Measurements from ENCODE around the gene MECR. TPM values are rescaled to one million over a fixed set of nuclear protein-coding genes. Genes with fewer than 3 reads are reported as not detected.
A peak's percentile ranks its signal among the peaks of the same experiment; 100 is the strongest.

The MECR gene
- total and polyA plus RNA-seq, 2 experiments from 2014 or later = 25.7 to 32.3 TPM

DNA sequence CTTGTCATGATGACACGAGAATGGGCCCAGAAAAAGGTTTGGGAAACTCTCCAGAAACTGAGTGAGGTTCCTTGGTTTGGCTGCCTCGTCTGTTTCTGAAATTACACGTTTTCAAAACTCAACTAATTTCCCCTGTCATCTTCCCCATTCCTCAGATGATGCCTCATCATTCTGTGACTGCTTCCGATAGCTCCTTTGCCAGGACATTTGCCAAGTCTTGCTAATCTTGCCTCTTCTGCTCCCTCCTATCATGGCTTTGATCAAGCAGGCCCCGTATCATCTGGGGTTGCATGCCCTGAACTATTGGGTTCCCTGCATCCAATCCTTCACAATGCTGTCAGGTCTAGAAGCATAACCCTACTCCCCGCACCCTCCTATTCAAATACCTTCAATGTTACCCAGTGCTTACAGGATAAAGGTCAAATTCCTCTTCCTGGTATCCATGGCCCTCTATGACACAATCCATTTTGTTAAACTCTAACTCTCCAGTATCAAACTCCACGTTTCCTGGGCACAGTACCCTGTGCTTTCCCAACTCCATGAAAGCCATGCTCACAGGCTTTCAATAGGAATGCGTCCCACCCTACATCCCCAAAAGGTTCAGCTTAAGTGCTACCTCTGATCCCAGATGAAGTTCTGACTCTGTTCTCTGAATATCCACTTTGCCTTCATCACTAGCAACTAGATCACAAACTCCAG, 84.8 kb downstream of the MECR start:
- Histone ChIP-seq H3K4me1 (ENCODE audit: insufficient read depth) (no peaks in the 10 kb centered on the region), H3F3A (replicated peaks; ENCODE audit: low read depth) (0 out of 2 replicates have a peak, but pooled peaks cover 10% of the 10 kb centered on the region), H3K4me2 (no peak overlapping the region), H3K36me3 (ENCODE audit: insufficient read depth) (peaks cover 40% of the 10 kb centered on the region), H3K27me3 (ENCODE audit: insufficient read depth) (no peaks in the 10 kb centered on the region), H4K20me1 (replicated peaks; ENCODE audit: insufficient read depth) (peaks cover 14% of the 10 kb centered on the region; the same call in 1 of the 2 replicates), H3K4me3 (no peak overlapping the region), H3K27ac (ENCODE audit: low read depth) (peak overlapping the region; percentile 24; the same call in 1 of the 2 replicates), H3K9me2 (ENCODE audit: insufficient read depth) (no peaks in the 10 kb centered on the region), H2AFZ (no peak overlapping the region), H3K79me2 (replicated peaks; ENCODE audit: insufficient read depth) (no peaks in the 10 kb centered on the region)
- Mint-ChIP-seq H3K9me3 (no peaks in the 10 kb centered on the region; the same call in 2 of the 3 replicates), H3K27me3 (ENCODE audit: insufficient read depth, low read depth, poor library complexity) (peaks cover 6% of the 10 kb centered on the region), H3K36me3 (ENCODE audit: low read depth) (peaks cover 79% of the 10 kb centered on the region), H3K4me1 (no peaks in the 10 kb centered on the region; the same call in 1 of the 3 replicates), H3K4me3 (no peak overlapping the region), H3K27ac (peak overlapping the region; percentile 2; the same call in 1 of the 2 replicates)
- ATAC-seq = no peak
- no peak for TF ChIP-seq NANOG (IDR thresholded peaks at IDR 0.05; ENCODE audit: borderline replicate concordance)
- TF ChIP-seq EZH2phosphoT487 (IDR thresholded peaks at IDR 0.05; ENCODE audit: unreplicated experiment) = no peak
- TF ChIP-seq, protein P1, sequence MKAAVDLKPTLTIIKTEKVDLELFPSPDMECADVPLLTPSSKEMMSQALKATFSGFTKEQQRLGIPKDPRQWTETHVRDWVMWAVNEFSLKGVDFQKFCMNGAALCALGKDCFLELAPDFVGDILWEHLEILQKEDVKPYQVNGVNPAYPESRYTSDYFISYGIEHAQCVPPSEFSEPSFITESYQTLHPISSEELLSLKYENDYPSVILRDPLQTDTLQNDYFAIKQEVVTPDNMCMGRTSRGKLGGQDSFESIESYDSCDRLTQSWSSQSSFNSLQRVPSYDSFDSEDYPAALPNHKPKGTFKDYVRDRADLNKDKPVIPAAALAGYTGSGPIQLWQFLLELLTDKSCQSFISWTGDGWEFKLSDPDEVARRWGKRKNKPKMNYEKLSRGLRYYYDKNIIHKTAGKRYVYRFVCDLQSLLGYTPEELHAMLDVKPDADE (IDR thresholded peaks at IDR 0.05) = no peak
- no peak for TF ChIP-seq JUNB (IDR thresholded peaks at IDR 0.05; ENCODE audit: unreplicated experiment)
- TF ChIP-seq ZNF114 (CRISPR knock-in tag; IDR thresholded peaks at IDR 0.05) = no peak
- TF ChIP-seq STAT1 (IDR thresholded peaks at IDR 0.05; ENCODE audit: unreplicated experiment) = no peak
- no peak for TF ChIP-seq POLR2AphosphoS5 (IDR thresholded peaks at IDR 0.05; ENCODE audit: low read depth)
- TF ChIP-seq, protein P2, sequence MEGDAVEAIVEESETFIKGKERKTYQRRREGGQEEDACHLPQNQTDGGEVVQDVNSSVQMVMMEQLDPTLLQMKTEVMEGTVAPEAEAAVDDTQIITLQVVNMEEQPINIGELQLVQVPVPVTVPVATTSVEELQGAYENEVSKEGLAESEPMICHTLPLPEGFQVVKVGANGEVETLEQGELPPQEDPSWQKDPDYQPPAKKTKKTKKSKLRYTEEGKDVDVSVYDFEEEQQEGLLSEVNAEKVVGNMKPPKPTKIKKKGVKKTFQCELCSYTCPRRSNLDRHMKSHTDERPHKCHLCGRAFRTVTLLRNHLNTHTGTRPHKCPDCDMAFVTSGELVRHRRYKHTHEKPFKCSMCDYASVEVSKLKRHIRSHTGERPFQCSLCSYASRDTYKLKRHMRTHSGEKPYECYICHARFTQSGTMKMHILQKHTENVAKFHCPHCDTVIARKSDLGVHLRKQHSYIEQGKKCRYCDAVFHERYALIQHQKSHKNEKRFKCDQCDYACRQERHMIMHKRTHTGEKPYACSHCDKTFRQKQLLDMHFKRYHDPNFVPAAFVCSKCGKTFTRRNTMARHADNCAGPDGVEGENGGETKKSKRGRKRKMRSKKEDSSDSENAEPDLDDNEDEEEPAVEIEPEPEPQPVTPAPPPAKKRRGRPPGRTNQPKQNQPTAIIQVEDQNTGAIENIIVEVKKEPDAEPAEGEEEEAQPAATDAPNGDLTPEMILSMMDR (conservative IDR thresholded peaks at IDR 0.05; ENCODE audit: low read depth in 2 of 2) = no peak
- no peak for TF ChIP-seq ZNF331 (CRISPR knock-in tag; IDR thresholded peaks at IDR 0.05; ENCODE audit: low read depth)
- TF ChIP-seq, protein P3, sequence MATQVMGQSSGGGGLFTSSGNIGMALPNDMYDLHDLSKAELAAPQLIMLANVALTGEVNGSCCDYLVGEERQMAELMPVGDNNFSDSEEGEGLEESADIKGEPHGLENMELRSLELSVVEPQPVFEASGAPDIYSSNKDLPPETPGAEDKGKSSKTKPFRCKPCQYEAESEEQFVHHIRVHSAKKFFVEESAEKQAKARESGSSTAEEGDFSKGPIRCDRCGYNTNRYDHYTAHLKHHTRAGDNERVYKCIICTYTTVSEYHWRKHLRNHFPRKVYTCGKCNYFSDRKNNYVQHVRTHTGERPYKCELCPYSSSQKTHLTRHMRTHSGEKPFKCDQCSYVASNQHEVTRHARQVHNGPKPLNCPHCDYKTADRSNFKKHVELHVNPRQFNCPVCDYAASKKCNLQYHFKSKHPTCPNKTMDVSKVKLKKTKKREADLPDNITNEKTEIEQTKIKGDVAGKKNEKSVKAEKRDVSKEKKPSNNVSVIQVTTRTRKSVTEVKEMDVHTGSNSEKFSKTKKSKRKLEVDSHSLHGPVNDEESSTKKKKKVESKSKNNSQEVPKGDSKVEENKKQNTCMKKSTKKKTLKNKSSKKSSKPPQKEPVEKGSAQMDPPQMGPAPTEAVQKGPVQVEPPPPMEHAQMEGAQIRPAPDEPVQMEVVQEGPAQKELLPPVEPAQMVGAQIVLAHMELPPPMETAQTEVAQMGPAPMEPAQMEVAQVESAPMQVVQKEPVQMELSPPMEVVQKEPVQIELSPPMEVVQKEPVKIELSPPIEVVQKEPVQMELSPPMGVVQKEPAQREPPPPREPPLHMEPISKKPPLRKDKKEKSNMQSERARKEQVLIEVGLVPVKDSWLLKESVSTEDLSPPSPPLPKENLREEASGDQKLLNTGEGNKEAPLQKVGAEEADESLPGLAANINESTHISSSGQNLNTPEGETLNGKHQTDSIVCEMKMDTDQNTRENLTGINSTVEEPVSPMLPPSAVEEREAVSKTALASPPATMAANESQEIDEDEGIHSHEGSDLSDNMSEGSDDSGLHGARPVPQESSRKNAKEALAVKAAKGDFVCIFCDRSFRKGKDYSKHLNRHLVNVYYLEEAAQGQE (IDR thresholded peaks at IDR 0.05; ENCODE audit: unreplicated experiment) = no peak
- TF ChIP-seq EZH2 (IDR thresholded peaks at IDR 0.05; ENCODE audit: low read depth, unreplicated experiment) = no peak
- TF ChIP-seq, protein P4, sequence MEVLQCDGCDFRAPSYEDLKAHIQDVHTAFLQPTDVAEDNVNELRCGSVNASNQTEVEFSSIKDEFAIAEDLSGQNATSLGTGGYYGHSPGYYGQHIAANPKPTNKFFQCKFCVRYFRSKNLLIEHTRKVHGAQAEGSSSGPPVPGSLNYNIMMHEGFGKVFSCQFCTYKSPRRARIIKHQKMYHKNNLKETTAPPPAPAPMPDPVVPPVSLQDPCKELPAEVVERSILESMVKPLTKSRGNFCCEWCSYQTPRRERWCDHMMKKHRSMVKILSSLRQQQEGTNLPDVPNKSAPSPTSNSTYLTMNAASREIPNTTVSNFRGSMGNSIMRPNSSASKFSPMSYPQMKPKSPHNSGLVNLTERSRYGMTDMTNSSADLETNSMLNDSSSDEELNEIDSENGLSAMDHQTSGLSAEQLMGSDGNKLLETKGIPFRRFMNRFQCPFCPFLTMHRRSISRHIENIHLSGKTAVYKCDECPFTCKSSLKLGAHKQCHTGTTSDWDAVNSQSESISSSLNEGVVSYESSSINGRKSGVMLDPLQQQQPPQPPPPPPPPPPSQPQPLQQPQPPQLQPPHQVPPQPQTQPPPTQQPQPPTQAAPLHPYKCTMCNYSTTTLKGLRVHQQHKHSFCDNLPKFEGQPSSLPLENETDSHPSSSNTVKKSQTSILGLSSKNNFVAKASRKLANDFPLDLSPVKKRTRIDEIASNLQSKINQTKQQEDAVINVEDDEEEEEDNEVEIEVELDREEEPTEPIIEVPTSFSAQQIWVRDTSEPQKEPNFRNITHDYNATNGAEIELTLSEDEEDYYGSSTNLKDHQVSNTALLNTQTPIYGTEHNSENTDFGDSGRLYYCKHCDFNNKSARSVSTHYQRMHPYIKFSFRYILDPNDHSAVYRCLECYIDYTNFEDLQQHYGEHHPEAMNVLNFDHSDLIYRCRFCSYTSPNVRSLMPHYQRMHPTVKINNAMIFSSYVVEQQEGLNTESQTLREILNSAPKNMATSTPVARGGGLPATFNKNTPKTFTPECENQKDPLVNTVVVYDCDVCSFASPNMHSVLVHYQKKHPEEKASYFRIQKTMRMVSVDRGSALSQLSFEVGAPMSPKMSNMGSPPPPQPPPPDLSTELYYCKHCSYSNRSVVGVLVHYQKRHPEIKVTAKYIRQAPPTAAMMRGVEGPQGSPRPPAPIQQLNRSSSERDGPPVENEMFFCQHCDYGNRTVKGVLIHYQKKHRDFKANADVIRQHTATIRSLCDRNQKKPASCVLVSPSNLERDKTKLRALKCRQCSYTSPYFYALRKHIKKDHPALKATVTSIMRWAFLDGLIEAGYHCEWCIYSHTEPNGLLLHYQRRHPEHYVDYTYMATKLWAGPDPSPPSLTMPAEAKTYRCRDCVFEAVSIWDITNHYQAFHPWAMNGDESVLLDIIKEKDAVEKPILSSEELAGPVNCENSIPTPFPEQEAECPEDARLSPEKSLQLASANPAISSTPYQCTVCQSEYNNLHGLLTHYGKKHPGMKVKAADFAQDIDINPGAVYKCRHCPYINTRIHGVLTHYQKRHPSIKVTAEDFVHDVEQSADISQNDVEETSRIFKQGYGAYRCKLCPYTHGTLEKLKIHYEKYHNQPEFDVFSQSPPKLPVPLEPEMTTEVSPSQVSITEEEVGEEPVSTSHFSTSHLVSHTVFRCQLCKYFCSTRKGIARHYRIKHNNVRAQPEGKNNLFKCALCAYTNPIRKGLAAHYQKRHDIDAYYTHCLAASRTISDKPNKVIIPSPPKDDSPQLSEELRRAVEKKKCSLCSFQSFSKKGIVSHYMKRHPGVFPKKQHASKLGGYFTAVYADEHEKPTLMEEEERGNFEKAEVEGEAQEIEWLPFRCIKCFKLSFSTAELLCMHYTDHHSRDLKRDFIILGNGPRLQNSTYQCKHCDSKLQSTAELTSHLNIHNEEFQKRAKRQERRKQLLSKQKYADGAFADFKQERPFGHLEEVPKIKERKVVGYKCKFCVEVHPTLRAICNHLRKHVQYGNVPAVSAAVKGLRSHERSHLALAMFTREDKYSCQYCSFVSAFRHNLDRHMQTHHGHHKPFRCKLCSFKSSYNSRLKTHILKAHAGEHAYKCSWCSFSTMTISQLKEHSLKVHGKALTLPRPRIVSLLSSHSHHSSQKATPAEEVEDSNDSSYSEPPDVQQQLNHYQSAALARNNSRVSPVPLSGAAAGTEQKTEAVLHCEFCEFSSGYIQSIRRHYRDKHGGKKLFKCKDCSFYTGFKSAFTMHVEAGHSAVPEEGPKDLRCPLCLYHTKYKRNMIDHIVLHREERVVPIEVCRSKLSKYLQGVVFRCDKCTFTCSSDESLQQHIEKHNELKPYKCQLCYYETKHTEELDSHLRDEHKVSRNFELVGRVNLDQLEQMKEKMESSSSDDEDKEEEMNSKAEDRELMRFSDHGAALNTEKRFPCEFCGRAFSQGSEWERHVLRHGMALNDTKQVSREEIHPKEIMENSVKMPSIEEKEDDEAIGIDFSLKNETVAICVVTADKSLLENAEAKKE (CRISPR knock-in tag; IDR thresholded peaks at IDR 0.05) = no peak
- no peak for TF ChIP-seq CREB1 (CRISPR knock-in tag; IDR thresholded peaks at IDR 0.05; ENCODE audit: low read depth)
- no peak for DNase-seq (ENCODE audit: low spot score)
